ENCODE measurements around the gene ZNF280B.

DNA sequence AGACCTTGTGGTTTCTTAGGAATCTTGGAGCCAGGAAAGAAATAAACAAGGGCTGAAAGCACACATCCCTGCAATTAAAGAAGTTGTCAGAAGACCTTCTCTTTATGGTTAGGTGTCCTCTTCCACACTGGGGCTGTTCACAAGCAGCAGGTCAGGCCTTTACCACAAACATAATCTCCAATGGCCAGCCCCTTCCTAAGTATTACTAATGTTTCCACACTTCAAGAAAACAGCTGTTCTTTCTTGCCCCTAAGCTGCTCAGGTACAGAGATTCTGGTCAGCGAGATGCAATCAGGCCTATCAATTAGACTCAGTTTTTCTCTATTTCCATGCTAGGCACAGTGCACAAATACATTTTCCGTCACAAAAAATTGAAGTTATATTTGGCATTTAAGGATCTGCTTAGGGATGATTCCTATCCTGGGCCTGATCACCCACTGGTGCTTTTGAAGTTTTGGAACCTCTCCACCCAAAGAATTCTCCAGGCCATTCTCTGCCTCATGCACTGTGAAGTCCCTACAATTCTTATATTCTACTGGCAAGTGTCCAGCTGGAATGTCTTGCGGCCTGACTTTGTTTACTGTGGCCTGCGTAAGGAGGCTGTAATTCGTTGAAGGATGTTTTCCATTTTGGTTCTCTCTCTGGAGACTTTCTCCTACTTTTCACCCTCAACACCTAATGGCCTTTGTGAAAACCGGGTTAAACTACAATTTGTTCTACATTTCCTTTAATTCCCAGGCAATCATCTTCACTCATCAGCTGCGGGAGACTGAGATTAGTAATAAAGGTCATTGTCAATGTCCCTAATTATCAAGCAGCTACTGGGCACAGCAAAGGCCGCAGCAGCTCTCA is 45.4 kb upstream of the ZNF280B start:
- TF ChIP-seq, protein P1, sequence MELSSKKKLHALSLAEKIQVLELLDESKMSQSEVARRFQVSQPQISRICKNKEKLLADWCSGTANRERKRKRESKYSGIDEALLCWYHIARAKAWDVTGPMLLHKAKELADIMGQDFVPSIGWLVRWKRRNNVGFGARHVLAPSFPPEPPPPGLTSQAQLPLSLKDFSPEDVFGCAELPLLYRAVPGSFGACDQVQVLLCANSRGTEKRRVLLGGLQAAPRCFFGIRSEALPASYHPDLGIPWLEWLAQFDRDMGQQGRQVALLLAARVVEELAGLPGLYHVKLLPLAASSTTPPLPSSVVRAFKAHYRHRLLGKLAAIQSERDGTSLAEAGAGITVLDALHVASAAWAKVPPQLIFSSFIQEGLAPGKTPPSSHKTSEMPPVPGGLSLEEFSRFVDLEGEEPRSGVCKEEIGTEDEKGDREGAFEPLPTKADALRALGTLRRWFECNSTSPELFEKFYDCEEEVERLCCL (CRISPR knock-in tag; IDR thresholded peaks at IDR 0.05; ENCODE audit: borderline replicate concordance) = no peak
- TF ChIP-seq, protein P2, sequence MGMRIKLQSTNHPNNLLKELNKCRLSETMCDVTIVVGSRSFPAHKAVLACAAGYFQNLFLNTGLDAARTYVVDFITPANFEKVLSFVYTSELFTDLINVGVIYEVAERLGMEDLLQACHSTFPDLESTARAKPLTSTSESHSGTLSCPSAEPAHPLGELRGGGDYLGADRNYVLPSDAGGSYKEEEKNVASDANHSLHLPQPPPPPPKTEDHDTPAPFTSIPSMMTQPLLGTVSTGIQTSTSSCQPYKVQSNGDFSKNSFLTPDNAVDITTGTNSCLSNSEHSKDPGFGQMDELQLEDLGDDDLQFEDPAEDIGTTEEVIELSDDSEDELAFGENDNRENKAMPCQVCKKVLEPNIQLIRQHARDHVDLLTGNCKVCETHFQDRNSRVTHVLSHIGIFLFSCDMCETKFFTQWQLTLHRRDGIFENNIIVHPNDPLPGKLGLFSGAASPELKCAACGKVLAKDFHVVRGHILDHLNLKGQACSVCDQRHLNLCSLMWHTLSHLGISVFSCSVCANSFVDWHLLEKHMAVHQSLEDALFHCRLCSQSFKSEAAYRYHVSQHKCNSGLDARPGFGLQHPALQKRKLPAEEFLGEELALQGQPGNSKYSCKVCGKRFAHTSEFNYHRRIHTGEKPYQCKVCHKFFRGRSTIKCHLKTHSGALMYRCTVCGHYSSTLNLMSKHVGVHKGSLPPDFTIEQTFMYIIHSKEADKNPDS (CRISPR knock-in tag; IDR thresholded peaks at IDR 0.05) = no peak
- TF ChIP-seq USF2 (IDR thresholded peaks at IDR 0.05; ENCODE audit: low read depth, low read length) (no peak), USF2 (CRISPR knock-in tag; IDR thresholded peaks at IDR 0.05; ENCODE audit: borderline replicate concordance) (no peak)

Data from HepG2 (cell line).